H9 (cell line): ENCODE data around the gene GATA6. TPM values are rescaled to one million over a fixed set of nuclear protein-coding genes. Genes with fewer than 3 reads are reported as not detected.

ENCODE experiments used
- DNase-seq: peaks from one replicate; pipeline ENCODE4 v3.0.0-alpha.2; 2017
- H2AFZ ChIP-seq: one replicate; pipeline ENCODE4 v1.6.1; 2013; ENCODE audit warnings: mild to moderate bottlenecking, low read length, control low read depth, moderate library complexity
- H2AK5ac ChIP-seq: 2 replicates; pipeline ENCODE4 v1.6.1; 2013; ENCODE audit warnings: low read length, control low read depth, mixed read lengths; ENCODE audit not compliant: insufficient read length
- H2BK120ac ChIP-seq: one replicate; pipeline ENCODE4 v1.6.1; 2013; ENCODE audit warnings: low read depth, mild to moderate bottlenecking, low read length, control low read depth, inconsistent platforms; ENCODE audit not compliant: poor library complexity, severe bottlenecking
- H2BK12ac ChIP-seq: 2 replicates; pipeline ENCODE4 v1.6.1; 2013; ENCODE audit warnings: low read length, control low read depth, mixed read lengths, low read depth; ENCODE audit not compliant: insufficient read length
- H2BK15ac ChIP-seq: 2 replicates; pipeline ENCODE4 v1.6.1; 2013; ENCODE audit warnings: low read depth, low read length, control low read depth
- H2BK20ac ChIP-seq: one replicate; pipeline ENCODE4 v1.6.1; 2013; ENCODE audit warnings: low read depth, mild to moderate bottlenecking, low read length, control low read depth, inconsistent platforms; ENCODE audit not compliant: poor library complexity, severe bottlenecking
- H2BK5ac ChIP-seq: 2 replicates; pipeline ENCODE4 v1.6.1; 2013; ENCODE audit warnings: low read length, control low read depth, mixed read lengths; ENCODE audit not compliant: insufficient read length
- H3K14ac ChIP-seq: 2 replicates; pipeline ENCODE4 v1.6.1; 2013; ENCODE audit warnings: low read length, control low read depth; ENCODE audit not compliant: insufficient read depth
- H3K18ac ChIP-seq: 2 replicates; pipeline ENCODE4 v1.6.1; 2013; ENCODE audit warnings: low read depth, mild to moderate bottlenecking, mixed read lengths, low read length, control low read depth; ENCODE audit not compliant: insufficient read length
- H3K23ac ChIP-seq: 2 replicates; pipeline ENCODE4 v1.6.1; 2013; ENCODE audit warnings: low read length, control low read depth, mixed read lengths, low read depth; ENCODE audit not compliant: insufficient read length
- H3K23me2 ChIP-seq: 2 replicates; pipeline ENCODE4 v1.6.1; 2013; ENCODE audit warnings: low read depth, mild to moderate bottlenecking, mixed read lengths, low read length, control low read depth; ENCODE audit not compliant: insufficient read length, poor library complexity, severe bottlenecking
- H3K27ac ChIP-seq: 2 replicates; pipeline ENCODE4 v1.5.1; 2013; ENCODE audit warnings: low read length, control low read depth, mixed read lengths, low read depth; ENCODE audit not compliant: insufficient read length
- H3K27me3 ChIP-seq: 2 replicates; pipeline ENCODE4 v1.6.1; 2013; ENCODE audit warnings: low read length, control low read depth, inconsistent platforms; ENCODE audit not compliant: insufficient read depth
- H3K4ac ChIP-seq: 2 replicates; pipeline ENCODE4 v1.6.1; 2013; ENCODE audit warnings: low read depth, mild to moderate bottlenecking, control low read depth, inconsistent platforms, low read length, moderate library complexity
- H3K4me1 ChIP-seq: 2 replicates; pipeline ENCODE4 v1.6.1; 2013; ENCODE audit warnings: low read length, control low read depth, inconsistent platforms; ENCODE audit not compliant: insufficient read depth
- H3K4me2 ChIP-seq: 2 replicates; pipeline ENCODE4 v1.6.1; 2013; ENCODE audit warnings: low read length, control low read depth, mixed read lengths; ENCODE audit not compliant: insufficient read length, insufficient read depth
- H3K56ac ChIP-seq: 2 replicates; pipeline ENCODE4 v1.6.1; 2013; ENCODE audit warnings: low read depth, mild to moderate bottlenecking, mixed read lengths, low read length, control low read depth; ENCODE audit not compliant: insufficient read length
- H3K79me1 ChIP-seq: 2 replicates; pipeline ENCODE4 v1.6.1; 2013; ENCODE audit warnings: low read depth, mild to moderate bottlenecking, moderate library complexity, low read length, control low read depth, inconsistent platforms; ENCODE audit not compliant: insufficient read depth, poor library complexity, severe bottlenecking
- H3K79me2 ChIP-seq: 2 replicates; pipeline ENCODE4 v1.6.1; 2013; ENCODE audit warnings: low read length, control low read depth, inconsistent platforms; ENCODE audit not compliant: insufficient read depth
- H3K9ac ChIP-seq: 2 replicates; pipeline ENCODE4 v1.6.1; 2013; ENCODE audit warnings: low read length, control low read depth, mixed read lengths; ENCODE audit not compliant: insufficient read length; ENCODE audit errors: extremely low read depth
- H3K9me3 ChIP-seq: one replicate; pipeline ENCODE4 v1.6.1; 2013; ENCODE audit warnings: low read depth, low read length, inconsistent platforms; ENCODE audit not compliant: control insufficient read depth
- H3T11ph ChIP-seq: one replicate; pipeline ENCODE4 v1.6.1; 2013; ENCODE audit warnings: mild to moderate bottlenecking, low read length, control low read depth, inconsistent platforms
- H4K20me1 ChIP-seq: one replicate; pipeline ENCODE4 v1.6.1; 2013; ENCODE audit not compliant: control insufficient read depth, insufficient read length, insufficient read depth
- H4K5ac ChIP-seq: 2 replicates; pipeline ENCODE4 v1.6.1; 2013; ENCODE audit warnings: low read depth, mild to moderate bottlenecking, mixed read lengths, low read length, control low read depth; ENCODE audit not compliant: insufficient read length
- H4K8ac ChIP-seq: replicated peaks from 2 replicates; pipeline ENCODE4 v1.6.1; 2013; ENCODE audit warnings: low read length, control low read depth, mixed read lengths, low read depth; ENCODE audit not compliant: insufficient read length
- H4K91ac ChIP-seq: 2 replicates; pipeline ENCODE4 v1.6.1; 2013; ENCODE audit warnings: low read depth, mild to moderate bottlenecking, moderate library complexity, mixed read lengths, low read length, control low read depth; ENCODE audit not compliant: insufficient read length
- H3K27ac Mint-ChIP-seq, 3 experiments: 2 replicates in 2 of 3; 3 replicates in 1 of 3; pipeline ENCODE4 v1.8.0; 2020 to 2021; ENCODE audit warnings: mixed read lengths in 3 of 3, mild to moderate bottlenecking in 1 of 3, moderate library complexity in 1 of 3
- H3K27me3 Mint-ChIP-seq: 2 replicates; pipeline ENCODE4 v1.8.0; 2021; ENCODE audit warnings: low read depth, mild to moderate bottlenecking, moderate library complexity, mixed read lengths
- H3K36me3 Mint-ChIP-seq, 3 experiments: 2 replicates in 2 of 3; 3 replicates in 1 of 3; pipeline ENCODE4 v1.8.0; 2020 to 2021; ENCODE audit warnings: low read depth in 3 of 3, mixed read lengths in 3 of 3; ENCODE audit not compliant: insufficient read depth in 1 of 3
- H3K4me1 Mint-ChIP-seq, 2 experiments: 2 replicates each; pipeline ENCODE4 v1.8.0; 2020; ENCODE audit warnings: mixed read lengths in 2 of 2
- H3K4me3 Mint-ChIP-seq, 2 experiments: 2 replicates in 1 of 2; 3 replicates in 1 of 2; pipeline ENCODE4 v1.8.0; 2020 to 2021; ENCODE audit warnings: mild to moderate bottlenecking in 2 of 2, mixed read lengths in 2 of 2, moderate library complexity in 1 of 2
- H3K9me3 Mint-ChIP-seq, 2 experiments: 2 replicates in 1 of 2; 3 replicates in 1 of 2; pipeline ENCODE4 v1.8.0; 2020; ENCODE audit warnings: mild to moderate bottlenecking in 2 of 2, mixed read lengths in 2 of 2, moderate library complexity in 1 of 2
- WGBS: extraction: QIAGEN DNeasy Blood & Tissue Kit; methylation state at CpG from one replicate; pipeline ENCODE4 v1.1.7; 2013; ENCODE audit warnings: missing lambda C conversion rate, low lambda C conversion rate, mixed read lengths; ENCODE audit not compliant: insufficient read length; ENCODE audit errors: extremely low coverage; 5-methylcytosine and 5-hydroxymethylcytosine counted together
- total RNA-seq: library from RNA; stranded (reverse); gene quantifications from 2 replicates; pipeline ENCODE4 v1.2.1, GENCODE V29; 2021
- TF ChIP-seq, protein P1 (sequence below): fragments of 200-600 bp; sonication (generic); conservative IDR thresholded peaks from 3 replicates; pipeline ENCODE4 v1.8.0; 2021; ENCODE audit warnings: antibody characterized with exemption, mild to moderate bottlenecking

GATA6 gene
- total RNA-seq, 1 experiment from 2014 or later: not detected

GRCh38 chr18:22238036-22238435, 68.6 kb downstream of the GATA6 start:
- Histone ChIP-seq H3K27ac (no peak overlapping the region), H3K14ac (no peak overlapping the region), H3K18ac (no peak overlapping the region), H2BK5ac (no peak overlapping the region), H3K4ac (no peak overlapping the region), H3K23me2 (no peaks in the 10 kb centered on the region), H3K79me2 (no peaks in the 10 kb centered on the region), H3K56ac (no peak overlapping the region), H3T11ph (no peak overlapping the region), H4K5ac (no peak overlapping the region), H2BK15ac (no peak overlapping the region), H2BK20ac (no peak overlapping the region), H3K9ac (no peak overlapping the region), H4K20me1 (no peaks in the 10 kb centered on the region), H2BK12ac (no peak overlapping the region), H3K4me1 (no peaks in the 10 kb centered on the region), H4K8ac (no peak overlapping the region), H3K4me2 (no peak overlapping the region), H4K91ac (no peak overlapping the region), H3K23ac (no peak overlapping the region), H3K27me3 (no peaks in the 10 kb centered on the region), H3K9me3 (no peaks in the 10 kb centered on the region), H3K79me1 (no peaks in the 10 kb centered on the region), H2AFZ (no peak overlapping the region), H2BK120ac (no peak overlapping the region), H2AK5ac (no peak overlapping the region)
- Mint-ChIP-seq H3K4me1 (peaks cover 6 to 11% of the 10 kb centered on the region in 2 experiments), H3K27ac (0 out of 7 replicates have a peak overlapping the region, but pooled peaks of 1 of the 3 experiments have one; percentile 29), H3K27me3 (peaks cover 3% of the 10 kb centered on the region), H3K9me3 (no peaks in the 10 kb centered on the region; a peak in 1 of 5 replicates), H3K36me3 (no peaks in the 10 kb centered on the region), H3K4me3 (no peak overlapping the region)
- WGBS: no CpG with 5 or more reads among the region's 6 CpGs
- TF ChIP-seq, protein P1, sequence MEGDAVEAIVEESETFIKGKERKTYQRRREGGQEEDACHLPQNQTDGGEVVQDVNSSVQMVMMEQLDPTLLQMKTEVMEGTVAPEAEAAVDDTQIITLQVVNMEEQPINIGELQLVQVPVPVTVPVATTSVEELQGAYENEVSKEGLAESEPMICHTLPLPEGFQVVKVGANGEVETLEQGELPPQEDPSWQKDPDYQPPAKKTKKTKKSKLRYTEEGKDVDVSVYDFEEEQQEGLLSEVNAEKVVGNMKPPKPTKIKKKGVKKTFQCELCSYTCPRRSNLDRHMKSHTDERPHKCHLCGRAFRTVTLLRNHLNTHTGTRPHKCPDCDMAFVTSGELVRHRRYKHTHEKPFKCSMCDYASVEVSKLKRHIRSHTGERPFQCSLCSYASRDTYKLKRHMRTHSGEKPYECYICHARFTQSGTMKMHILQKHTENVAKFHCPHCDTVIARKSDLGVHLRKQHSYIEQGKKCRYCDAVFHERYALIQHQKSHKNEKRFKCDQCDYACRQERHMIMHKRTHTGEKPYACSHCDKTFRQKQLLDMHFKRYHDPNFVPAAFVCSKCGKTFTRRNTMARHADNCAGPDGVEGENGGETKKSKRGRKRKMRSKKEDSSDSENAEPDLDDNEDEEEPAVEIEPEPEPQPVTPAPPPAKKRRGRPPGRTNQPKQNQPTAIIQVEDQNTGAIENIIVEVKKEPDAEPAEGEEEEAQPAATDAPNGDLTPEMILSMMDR: no peak
- DNase-seq: no peak
